K562 (cell line): ENCODE results near the gene SLC17A8. TPM values are rescaled to one million over a fixed set of nuclear protein-coding genes. Genes with fewer than 3 reads are reported as not detected.

Experiments
- ATAC-seq: fragments of 200-7000 bp; cut with Tn5 transposase; 3 replicates; pipeline ENCODE4 v1.9.1; 2020; ENCODE audit warnings: moderate library complexity
- BruUV-seq: library from RNA; stranded (reverse); fragments of 400-500 nt; replicated peaks from 2 replicates; lab custom pipeline; 2021; lab: Mats Ljungman, UMichigan
- CTCF ChIA-PET: fragments of 300-600 bp; formaldehyde crosslinking; extraction: SDS; loops from one replicate; lab custom pipeline; 2021; ENCODE audit warnings: low intra/inter-chr PET ratio; lab: Yijun Ruan, JAX
- POLR2A ChIA-PET: fragments of 300-600, 350-650 bp; sonication (Branson Sonifier 250); formaldehyde crosslinking; extraction: SDS; loops from one replicate; lab custom pipeline; 2021; ENCODE audit warnings: antibody characterized with exemption, inconsistent platforms; lab: Yijun Ruan, JAX
- DNase-seq, 4 experiments: peaks; one replicate each; pipeline versions ENCODE4 v3.0.0 to v3.0.0-alpha.2; 2011 to 2018; ENCODE audit warnings: low spot score in 3 of 4, mixed read lengths in 3 of 4; ENCODE audit errors: extremely low read depth in 1 of 4
- FAIRE-seq: peaks from 2 replicates; lab custom pipeline; 2011; peaks lifted over from hg19 to GRCh38; lab: Jason Lieb, UNC
- H2AFZ ChIP-seq: 2 replicates; pipeline ENCODE4 v1.6.0; 2011; ENCODE audit warnings: low read depth, low read length, control low read depth, inconsistent platforms
- H3K27ac ChIP-seq: fragments of 200-600 bp; 3 replicates; pipeline ENCODE4 v1.8.0; 2011; ENCODE audit warnings: low read depth, mild to moderate bottlenecking, control low read depth, inconsistent platforms, low read length, moderate library complexity, mixed read lengths; ENCODE audit errors: extremely low read depth
- H3K27me3 ChIP-seq, 2 experiments: fragments of 300-600 bp in 1 of 2; 2 replicates in 1 of 2; 3 replicates in 1 of 2; pipeline versions ENCODE4 v1.6.0 to v1.8.0; 2011; ENCODE audit warnings: inconsistent platforms in 2 of 2, low read length in 2 of 2, mild to moderate bottlenecking in 1 of 2, mixed read lengths in 1 of 2, moderate library complexity in 1 of 2; ENCODE audit not compliant: control insufficient read depth in 2 of 2, insufficient read depth in 2 of 2
- H3K36me3 ChIP-seq: fragments of 300-600 bp; 3 replicates; pipeline ENCODE4 v1.8.0; 2011; ENCODE audit warnings: mild to moderate bottlenecking, low read length, inconsistent platforms; ENCODE audit not compliant: control insufficient read depth, insufficient read depth
- H3K4me1 ChIP-seq, 2 experiments: fragments of 200-600 bp in 1 of 2; replicated peaks in 1 of 2; 2 replicates in 1 of 2; 3 replicates in 1 of 2; pipeline versions ENCODE4 v1.5.1 to v1.8.0; 2011; ENCODE audit warnings: inconsistent platforms in 2 of 2, low read length in 2 of 2, mild to moderate bottlenecking in 1 of 2, mixed read lengths in 1 of 2, moderate library complexity in 1 of 2; ENCODE audit not compliant: control insufficient read depth in 2 of 2, insufficient read depth in 2 of 2
- H3K4me2 ChIP-seq: 2 replicates; pipeline ENCODE4 v1.6.1; 2011; ENCODE audit warnings: low read length, control low read depth, inconsistent platforms, mixed read lengths; ENCODE audit not compliant: insufficient read depth
- H3K4me3 ChIP-seq: fragments of 200-600 bp; sonication (generic), shearing (Covaris generic); 2 replicates; pipeline ENCODE4 v1.5.1; 2016; ENCODE audit warnings: control low read depth, inconsistent platforms
- H3K79me2 ChIP-seq: fragments of 200-600 bp; 3 replicates; pipeline ENCODE4 v1.8.0; 2011; ENCODE audit warnings: low read length, inconsistent platforms; ENCODE audit not compliant: control insufficient read depth, insufficient read depth
- H3K9ac ChIP-seq, 2 experiments: 2 replicates each; pipeline versions ENCODE4 v1.6.0 to v1.6.1; 2011; ENCODE audit warnings: low read depth in 2 of 2, low read length in 2 of 2, control low read depth in 1 of 2, inconsistent platforms in 1 of 2, mild to moderate bottlenecking in 1 of 2, mixed read lengths in 1 of 2; ENCODE audit not compliant: insufficient read depth in 1 of 2
- H3K9me1 ChIP-seq: one replicate; pipeline ENCODE4 v1.6.0; 2011; ENCODE audit warnings: inconsistent platforms, mild to moderate bottlenecking, low read length, moderate library complexity; ENCODE audit not compliant: control insufficient read depth, insufficient read depth
- H3K9me3 ChIP-seq: replicated peaks from 2 replicates; pipeline ENCODE4 v1.5.1; 2011; ENCODE audit warnings: low read depth, low read length, inconsistent platforms; ENCODE audit not compliant: control insufficient read depth, insufficient read depth
- H4K20me1 ChIP-seq: replicated peaks from 2 replicates; pipeline ENCODE4 v1.6.1; 2011; ENCODE audit warnings: low read length, inconsistent platforms, mixed read lengths; ENCODE audit not compliant: control insufficient read depth, insufficient read depth
- ATF2 ChIP-seq: sonication (generic); formaldehyde crosslinking; IDR thresholded peaks from 2 replicates; pipeline ENCODE4 v1.8.1; 2022; ENCODE audit warnings: missing genetic modification reagents
- BDP1 ChIP-seq: IDR thresholded peaks from 3 replicates; pipeline ENCODE4 v1.6.1; 2011; ENCODE audit not compliant: insufficient read length, insufficient read depth
- DACH1 ChIP-seq: fragments of 450-650 bp; IDR thresholded peaks from 2 replicates; pipeline ENCODE4 v1.6.1; 2018; ENCODE audit not compliant: partially characterized antibody
- DMBX1 ChIP-seq: fragments of 250-450 bp; sonication (Bioruptor Pico); IDR thresholded peaks from 2 replicates; pipeline ENCODE4 v1.8.0; 2022; ENCODE audit warnings: inconsistent platforms, mild to moderate bottlenecking, moderate library complexity, borderline replicate concordance
- HMG20A ChIP-seq: fragments of 450-650 bp; formaldehyde crosslinking; conservative IDR thresholded peaks from 2 replicates; pipeline ENCODE4 v1.4.0; 2020; ENCODE audit warnings: mild to moderate bottlenecking, mixed read lengths
- TARDBP ChIP-seq: fragments of 450-650 bp; IDR thresholded peaks from 2 replicates; pipeline ENCODE4 v1.6.1; 2016
- in situ Hi-C: fragments of 300-500 bp; cut with MboI; formaldehyde crosslinking; loops from 4 replicates; pipeline ENCODE4 v1.15.0; 2018; ENCODE audit warnings: inconsistent platforms, mixed read lengths
- intact Hi-C: fragments of 100-400 bp; cut with micrococcal nuclease; formaldehyde crosslinking; loops from 2 replicates; pipeline ENCODE4 v1.14.2; 2022
- polyA plus RNA-seq, 8 experiments: library from polyadenylated mRNA; depleted of rRNA in 4 of 8; stranded (reverse) in 5 of 8; unstranded in 3 of 8; fragments of >200 nt; fragmentation: Nextera tagmentation in 2 of 8; fragmentation: Illumina TruSeq in 1 of 8; extraction: Ambion mirVana in 2 of 8; extraction: Trizol in 1 of 8; gene quantifications; 2 replicates each; pipeline versions ENCODE4 v1.2.1 to v1.2.3, GENCODE V29; 2011 to 2014; ENCODE audit warnings: inconsistent platforms in 1 of 8, missing spikeins in 1 of 8
- total RNA-seq, 7 experiments: library from RNA; depleted of rRNA in 6 of 7; stranded (reverse); fragments of >200 nt in 6 of 7; fragmentation: Illumina TruSeq in 2 of 7; extraction: Trizol in 2 of 7; gene quantifications; 2 replicates each; pipeline versions ENCODE4 v1.2.1 to v1.2.3, GENCODE V29; 2011 to 2021; ENCODE audit warnings: low replicate concordance in 1 of 7
- TF ChIP-seq, protein P1 (sequence below): fragments of 200-800 bp; sonication (Bioruptor generic); IDR thresholded peaks from 2 replicates; pipeline ENCODE4 v1.6.1; 2017; ENCODE audit warnings: missing genetic modification characterization, missing compliant biosample characterization
- TF ChIP-seq, protein P2 (sequence below): fragments of 450-650 bp; IDR thresholded peaks from 2 replicates; pipeline ENCODE4 v1.6.1; 2017; ENCODE audit warnings: mild to moderate bottlenecking, moderate library complexity
- TF ChIP-seq, protein P3 (sequence below), 2 experiments: fragments of 450-650 bp in 1 of 2; sonication (generic) in 1 of 2; formaldehyde crosslinking; conservative IDR thresholded peaks; 2 replicates each; pipeline versions ENCODE4 v1.4.0 to v1.8.1; 2020 to 2022; ENCODE audit warnings: mild to moderate bottlenecking in 1 of 2, missing genetic modification reagents in 1 of 2
- TF ChIP-seq, protein P4 (sequence below): fragments of 450-650 bp; IDR thresholded peaks from 2 replicates; pipeline ENCODE4 v1.6.1; 2017; ENCODE audit warnings: antibody characterized with exemption, mild to moderate bottlenecking
- TF ChIP-seq, protein P5 (sequence below): fragments of 450-650 bp; IDR thresholded peaks from 2 replicates; pipeline ENCODE4 v1.6.1; 2016; ENCODE audit warnings: antibody characterized with exemption

The SLC17A8 gene
- total and polyA plus RNA-seq, 9 of the 15 experiments (the other 6 are each of a cell fraction or from before 2014, with no cell fraction given), result 0.03 TPM; not detected in 8

- DNase-seq, result no peak
- POLR2A ChIA-PET, result no interaction called here
- in situ Hi-C loops, result no loop called here
- TF ChIP-seq ATF2 (CRISPR knock-in tag) (no peak), DACH1 (no peak), TARDBP (no peak), DMBX1 (CRISPR knock-in tag) (no peak), HMG20A (no peak), BDP1 (no peak)
- TF ChIP-seq, protein P1, sequence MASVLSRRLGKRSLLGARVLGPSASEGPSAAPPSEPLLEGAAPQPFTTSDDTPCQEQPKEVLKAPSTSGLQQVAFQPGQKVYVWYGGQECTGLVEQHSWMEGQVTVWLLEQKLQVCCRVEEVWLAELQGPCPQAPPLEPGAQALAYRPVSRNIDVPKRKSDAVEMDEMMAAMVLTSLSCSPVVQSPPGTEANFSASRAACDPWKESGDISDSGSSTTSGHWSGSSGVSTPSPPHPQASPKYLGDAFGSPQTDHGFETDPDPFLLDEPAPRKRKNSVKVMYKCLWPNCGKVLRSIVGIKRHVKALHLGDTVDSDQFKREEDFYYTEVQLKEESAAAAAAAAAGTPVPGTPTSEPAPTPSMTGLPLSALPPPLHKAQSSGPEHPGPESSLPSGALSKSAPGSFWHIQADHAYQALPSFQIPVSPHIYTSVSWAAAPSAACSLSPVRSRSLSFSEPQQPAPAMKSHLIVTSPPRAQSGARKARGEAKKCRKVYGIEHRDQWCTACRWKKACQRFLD, result no peak
- TF ChIP-seq, protein P2, sequence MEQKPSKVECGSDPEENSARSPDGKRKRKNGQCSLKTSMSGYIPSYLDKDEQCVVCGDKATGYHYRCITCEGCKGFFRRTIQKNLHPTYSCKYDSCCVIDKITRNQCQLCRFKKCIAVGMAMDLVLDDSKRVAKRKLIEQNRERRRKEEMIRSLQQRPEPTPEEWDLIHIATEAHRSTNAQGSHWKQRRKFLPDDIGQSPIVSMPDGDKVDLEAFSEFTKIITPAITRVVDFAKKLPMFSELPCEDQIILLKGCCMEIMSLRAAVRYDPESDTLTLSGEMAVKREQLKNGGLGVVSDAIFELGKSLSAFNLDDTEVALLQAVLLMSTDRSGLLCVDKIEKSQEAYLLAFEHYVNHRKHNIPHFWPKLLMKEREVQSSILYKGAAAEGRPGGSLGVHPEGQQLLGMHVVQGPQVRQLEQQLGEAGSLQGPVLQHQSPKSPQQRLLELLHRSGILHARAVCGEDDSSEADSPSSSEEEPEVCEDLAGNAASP, result no peak
- TF ChIP-seq, protein P3, sequence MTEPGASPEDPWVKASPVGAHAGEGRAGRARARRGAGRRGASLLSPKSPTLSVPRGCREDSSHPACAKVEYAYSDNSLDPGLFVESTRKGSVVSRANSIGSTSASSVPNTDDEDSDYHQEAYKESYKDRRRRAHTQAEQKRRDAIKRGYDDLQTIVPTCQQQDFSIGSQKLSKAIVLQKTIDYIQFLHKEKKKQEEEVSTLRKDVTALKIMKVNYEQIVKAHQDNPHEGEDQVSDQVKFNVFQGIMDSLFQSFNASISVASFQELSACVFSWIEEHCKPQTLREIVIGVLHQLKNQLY (CRISPR knock-in tag; conservative IDR thresholded peaks at IDR 0.05), result no peak
- TF ChIP-seq, protein P4, sequence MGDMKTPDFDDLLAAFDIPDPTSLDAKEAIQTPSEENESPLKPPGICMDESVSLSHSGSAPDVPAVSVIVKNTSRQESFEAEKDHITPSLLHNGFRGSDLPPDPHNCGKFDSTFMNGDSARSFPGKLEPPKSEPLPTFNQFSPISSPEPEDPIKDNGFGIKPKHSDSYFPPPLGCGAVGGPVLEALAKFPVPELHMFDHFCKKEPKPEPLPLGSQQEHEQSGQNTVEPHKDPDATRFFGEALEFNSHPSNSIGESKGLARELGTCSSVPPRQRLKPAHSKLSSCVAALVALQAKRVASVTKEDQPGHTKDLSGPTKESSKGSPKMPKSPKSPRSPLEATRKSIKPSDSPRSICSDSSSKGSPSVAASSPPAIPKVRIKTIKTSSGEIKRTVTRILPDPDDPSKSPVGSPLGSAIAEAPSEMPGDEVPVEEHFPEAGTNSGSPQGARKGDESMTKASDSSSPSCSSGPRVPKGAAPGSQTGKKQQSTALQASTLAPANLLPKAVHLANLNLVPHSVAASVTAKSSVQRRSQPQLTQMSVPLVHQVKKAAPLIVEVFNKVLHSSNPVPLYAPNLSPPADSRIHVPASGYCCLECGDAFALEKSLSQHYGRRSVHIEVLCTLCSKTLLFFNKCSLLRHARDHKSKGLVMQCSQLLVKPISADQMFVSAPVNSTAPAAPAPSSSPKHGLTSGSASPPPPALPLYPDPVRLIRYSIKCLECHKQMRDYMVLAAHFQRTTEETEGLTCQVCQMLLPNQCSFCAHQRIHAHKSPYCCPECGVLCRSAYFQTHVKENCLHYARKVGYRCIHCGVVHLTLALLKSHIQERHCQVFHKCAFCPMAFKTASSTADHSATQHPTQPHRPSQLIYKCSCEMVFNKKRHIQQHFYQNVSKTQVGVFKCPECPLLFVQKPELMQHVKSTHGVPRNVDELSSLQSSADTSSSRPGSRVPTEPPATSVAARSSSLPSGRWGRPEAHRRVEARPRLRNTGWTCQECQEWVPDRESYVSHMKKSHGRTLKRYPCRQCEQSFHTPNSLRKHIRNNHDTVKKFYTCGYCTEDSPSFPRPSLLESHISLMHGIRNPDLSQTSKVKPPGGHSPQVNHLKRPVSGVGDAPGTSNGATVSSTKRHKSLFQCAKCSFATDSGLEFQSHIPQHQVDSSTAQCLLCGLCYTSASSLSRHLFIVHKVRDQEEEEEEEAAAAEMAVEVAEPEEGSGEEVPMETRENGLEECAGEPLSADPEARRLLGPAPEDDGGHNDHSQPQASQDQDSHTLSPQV, result no peak
- TF ChIP-seq, protein P5, sequence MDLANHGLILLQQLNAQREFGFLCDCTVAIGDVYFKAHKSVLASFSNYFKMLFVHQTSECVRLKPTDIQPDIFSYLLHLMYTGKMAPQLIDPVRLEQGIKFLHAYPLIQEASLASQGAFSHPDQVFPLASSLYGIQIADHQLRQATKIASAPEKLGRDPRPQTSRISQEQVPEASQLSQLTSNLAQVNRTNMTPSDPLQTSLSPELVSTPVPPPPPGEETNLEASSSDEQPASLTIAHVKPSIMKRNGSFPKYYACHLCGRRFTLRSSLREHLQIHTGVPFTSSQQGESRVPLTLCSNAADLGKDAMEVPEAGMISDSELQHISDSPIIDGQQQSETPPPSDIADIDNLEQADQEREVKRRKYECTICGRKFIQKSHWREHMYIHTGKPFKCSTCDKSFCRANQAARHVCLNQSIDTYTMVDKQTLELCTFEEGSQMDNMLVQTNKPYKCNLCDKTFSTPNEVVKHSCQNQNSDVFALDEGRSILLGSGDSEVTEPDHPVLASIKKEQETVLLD, result no peak
Observed at GRCh38 chr12:100398307-100398706, 41.4 kb downstream of the SLC17A8 start.

More at GRCh38 chr12:100398307-100398706, 41.4 kb downstream of the SLC17A8 start:
- no peaks in the 10 kb centered on the region for H4K20me1 ChIP-seq
- CTCF ChIA-PET, result no interaction called here
- H3K79me2 ChIP-seq, result no peaks in the 10 kb centered on the region
- peaks cover 2 to 4% of the 10 kb centered on the region in 2 experiments; a peak in 2 of 5 replicates for H3K27me3 ChIP-seq
- H3K9me3 ChIP-seq, result no peaks in the 10 kb centered on the region
- intact Hi-C loops, result no loop called here
- no peak overlapping the region for H3K27ac ChIP-seq
- H3K4me3 ChIP-seq, result no peak overlapping the region
- no peaks in the 10 kb centered on the region for H3K36me3 ChIP-seq
- no peak for FAIRE-seq
- no TSS peak for BruUV-seq
- no peaks in the 10 kb centered on the region for H3K9me1 ChIP-seq
- ATAC-seq, result no peak
- no peak overlapping the region for H3K9ac ChIP-seq
- H3K4me2 ChIP-seq, result no peak overlapping the region
- H2AFZ ChIP-seq, result no peak overlapping the region
- H3K4me1 ChIP-seq, result no peaks in the 10 kb centered on the region
